H9 (cell line): Measurements from ENCODE around the gene SCYGR8. TPM values are rescaled to one million over a fixed set of nuclear protein-coding genes. Genes with fewer than 3 reads are reported as not detected.
A peak's percentile ranks its signal among the peaks of the same experiment; 100 is the strongest.

Experiments
- DNase-seq: peaks from one replicate; pipeline ENCODE4 v3.0.0-alpha.2; 2017
- H2AFZ ChIP-seq: one replicate; pipeline ENCODE4 v1.6.1; 2013; ENCODE audit warnings: mild to moderate bottlenecking, low read length, control low read depth, moderate library complexity
- H2AK5ac ChIP-seq: 2 replicates; pipeline ENCODE4 v1.6.1; 2013; ENCODE audit warnings: low read length, control low read depth, mixed read lengths; ENCODE audit not compliant: insufficient read length
- H2BK120ac ChIP-seq: one replicate; pipeline ENCODE4 v1.6.1; 2013; ENCODE audit warnings: low read depth, mild to moderate bottlenecking, low read length, control low read depth, inconsistent platforms; ENCODE audit not compliant: poor library complexity, severe bottlenecking
- H2BK12ac ChIP-seq: 2 replicates; pipeline ENCODE4 v1.6.1; 2013; ENCODE audit warnings: low read length, control low read depth, mixed read lengths, low read depth; ENCODE audit not compliant: insufficient read length
- H2BK15ac ChIP-seq: 2 replicates; pipeline ENCODE4 v1.6.1; 2013; ENCODE audit warnings: low read depth, low read length, control low read depth
- H2BK20ac ChIP-seq: one replicate; pipeline ENCODE4 v1.6.1; 2013; ENCODE audit warnings: low read depth, mild to moderate bottlenecking, low read length, control low read depth, inconsistent platforms; ENCODE audit not compliant: poor library complexity, severe bottlenecking
- H2BK5ac ChIP-seq: 2 replicates; pipeline ENCODE4 v1.6.1; 2013; ENCODE audit warnings: low read length, control low read depth, mixed read lengths; ENCODE audit not compliant: insufficient read length
- H3K14ac ChIP-seq: 2 replicates; pipeline ENCODE4 v1.6.1; 2013; ENCODE audit warnings: low read length, control low read depth; ENCODE audit not compliant: insufficient read depth
- H3K18ac ChIP-seq: 2 replicates; pipeline ENCODE4 v1.6.1; 2013; ENCODE audit warnings: low read depth, mild to moderate bottlenecking, mixed read lengths, low read length, control low read depth; ENCODE audit not compliant: insufficient read length
- H3K23ac ChIP-seq: 2 replicates; pipeline ENCODE4 v1.6.1; 2013; ENCODE audit warnings: low read length, control low read depth, mixed read lengths, low read depth; ENCODE audit not compliant: insufficient read length
- H3K23me2 ChIP-seq: 2 replicates; pipeline ENCODE4 v1.6.1; 2013; ENCODE audit warnings: low read depth, mild to moderate bottlenecking, mixed read lengths, low read length, control low read depth; ENCODE audit not compliant: insufficient read length, poor library complexity, severe bottlenecking
- H3K27ac ChIP-seq: 2 replicates; pipeline ENCODE4 v1.5.1; 2013; ENCODE audit warnings: low read length, control low read depth, mixed read lengths, low read depth; ENCODE audit not compliant: insufficient read length
- H3K27me3 ChIP-seq: 2 replicates; pipeline ENCODE4 v1.6.1; 2013; ENCODE audit warnings: low read length, control low read depth, inconsistent platforms; ENCODE audit not compliant: insufficient read depth
- H3K4ac ChIP-seq: 2 replicates; pipeline ENCODE4 v1.6.1; 2013; ENCODE audit warnings: low read depth, mild to moderate bottlenecking, control low read depth, inconsistent platforms, low read length, moderate library complexity
- H3K4me1 ChIP-seq: 2 replicates; pipeline ENCODE4 v1.6.1; 2013; ENCODE audit warnings: low read length, control low read depth, inconsistent platforms; ENCODE audit not compliant: insufficient read depth
- H3K4me2 ChIP-seq: 2 replicates; pipeline ENCODE4 v1.6.1; 2013; ENCODE audit warnings: low read length, control low read depth, mixed read lengths; ENCODE audit not compliant: insufficient read length, insufficient read depth
- H3K56ac ChIP-seq: 2 replicates; pipeline ENCODE4 v1.6.1; 2013; ENCODE audit warnings: low read depth, mild to moderate bottlenecking, mixed read lengths, low read length, control low read depth; ENCODE audit not compliant: insufficient read length
- H3K79me1 ChIP-seq: 2 replicates; pipeline ENCODE4 v1.6.1; 2013; ENCODE audit warnings: low read depth, mild to moderate bottlenecking, moderate library complexity, low read length, control low read depth, inconsistent platforms; ENCODE audit not compliant: insufficient read depth, poor library complexity, severe bottlenecking
- H3K79me2 ChIP-seq: 2 replicates; pipeline ENCODE4 v1.6.1; 2013; ENCODE audit warnings: low read length, control low read depth, inconsistent platforms; ENCODE audit not compliant: insufficient read depth
- H3K9ac ChIP-seq: 2 replicates; pipeline ENCODE4 v1.6.1; 2013; ENCODE audit warnings: low read length, control low read depth, mixed read lengths; ENCODE audit not compliant: insufficient read length; ENCODE audit errors: extremely low read depth
- H3K9me3 ChIP-seq: one replicate; pipeline ENCODE4 v1.6.1; 2013; ENCODE audit warnings: low read depth, low read length, inconsistent platforms; ENCODE audit not compliant: control insufficient read depth
- H3T11ph ChIP-seq: one replicate; pipeline ENCODE4 v1.6.1; 2013; ENCODE audit warnings: mild to moderate bottlenecking, low read length, control low read depth, inconsistent platforms
- H4K20me1 ChIP-seq: one replicate; pipeline ENCODE4 v1.6.1; 2013; ENCODE audit not compliant: control insufficient read depth, insufficient read length, insufficient read depth
- H4K5ac ChIP-seq: 2 replicates; pipeline ENCODE4 v1.6.1; 2013; ENCODE audit warnings: low read depth, mild to moderate bottlenecking, mixed read lengths, low read length, control low read depth; ENCODE audit not compliant: insufficient read length
- H4K8ac ChIP-seq: replicated peaks from 2 replicates; pipeline ENCODE4 v1.6.1; 2013; ENCODE audit warnings: low read length, control low read depth, mixed read lengths, low read depth; ENCODE audit not compliant: insufficient read length
- H4K91ac ChIP-seq: 2 replicates; pipeline ENCODE4 v1.6.1; 2013; ENCODE audit warnings: low read depth, mild to moderate bottlenecking, moderate library complexity, mixed read lengths, low read length, control low read depth; ENCODE audit not compliant: insufficient read length
- H3K27ac Mint-ChIP-seq, 3 experiments: 2 replicates in 2 of 3; 3 replicates in 1 of 3; pipeline ENCODE4 v1.8.0; 2020 to 2021; ENCODE audit warnings: mixed read lengths in 3 of 3, mild to moderate bottlenecking in 1 of 3, moderate library complexity in 1 of 3
- H3K27me3 Mint-ChIP-seq: 2 replicates; pipeline ENCODE4 v1.8.0; 2021; ENCODE audit warnings: low read depth, mild to moderate bottlenecking, moderate library complexity, mixed read lengths
- H3K36me3 Mint-ChIP-seq, 3 experiments: 2 replicates in 2 of 3; 3 replicates in 1 of 3; pipeline ENCODE4 v1.8.0; 2020 to 2021; ENCODE audit warnings: low read depth in 3 of 3, mixed read lengths in 3 of 3; ENCODE audit not compliant: insufficient read depth in 1 of 3
- H3K4me1 Mint-ChIP-seq, 2 experiments: 2 replicates each; pipeline ENCODE4 v1.8.0; 2020; ENCODE audit warnings: mixed read lengths in 2 of 2
- H3K4me3 Mint-ChIP-seq, 2 experiments: 2 replicates in 1 of 2; 3 replicates in 1 of 2; pipeline ENCODE4 v1.8.0; 2020 to 2021; ENCODE audit warnings: mild to moderate bottlenecking in 2 of 2, mixed read lengths in 2 of 2, moderate library complexity in 1 of 2
- H3K9me3 Mint-ChIP-seq, 2 experiments: 2 replicates in 1 of 2; 3 replicates in 1 of 2; pipeline ENCODE4 v1.8.0; 2020; ENCODE audit warnings: mild to moderate bottlenecking in 2 of 2, mixed read lengths in 2 of 2, moderate library complexity in 1 of 2
- WGBS: extraction: QIAGEN DNeasy Blood & Tissue Kit; methylation state at CpG from one replicate; pipeline ENCODE4 v1.1.7; 2013; ENCODE audit warnings: missing lambda C conversion rate, low lambda C conversion rate, mixed read lengths; ENCODE audit not compliant: insufficient read length; ENCODE audit errors: extremely low coverage; 5-methylcytosine and 5-hydroxymethylcytosine counted together
- total RNA-seq: library from RNA; stranded (reverse); gene quantifications from 2 replicates; pipeline ENCODE4 v1.2.1, GENCODE V29; 2021
- TF ChIP-seq, protein P1 (sequence below): fragments of 200-600 bp; sonication (generic); conservative IDR thresholded peaks from 3 replicates; pipeline ENCODE4 v1.8.0; 2021; ENCODE audit warnings: antibody characterized with exemption, mild to moderate bottlenecking

Gene SCYGR8
- total RNA-seq, 1 experiment from 2014 or later, result not detected

- H2BK120ac ChIP-seq, result no peak overlapping the region
- no peak overlapping the region for H3K9ac ChIP-seq
- peak overlapping the region; percentile 42 for H3K18ac ChIP-seq
- no peaks in the 10 kb centered on the region; the same call in 1 of the 2 replicates for H3K27me3 Mint-ChIP-seq
- H4K91ac ChIP-seq, result no peak overlapping the region
- no peaks in the 10 kb centered on the region for H3K9me3 ChIP-seq
- peaks cover 0 to 4% of the 10 kb centered on the region in 2 experiments; a peak in 1 of 5 replicates for H3K9me3 Mint-ChIP-seq
- H3K27me3 ChIP-seq, result no peaks in the 10 kb centered on the region
- no peak overlapping the region for H2AFZ ChIP-seq
- H2BK12ac ChIP-seq, result no peak overlapping the region
- H3K4me1 ChIP-seq, result peaks cover 7% of the 10 kb centered on the region; the same call in 1 of the 2 replicates
- H3K4ac ChIP-seq, result no peak overlapping the region
- H2AK5ac ChIP-seq, result no peak overlapping the region
- no peak overlapping the region for H3K14ac ChIP-seq
- H4K20me1 ChIP-seq, result no peaks in the 10 kb centered on the region
- H3K79me2 ChIP-seq, result no peaks in the 10 kb centered on the region
- peaks cover 0 to 4% (median 0%) of the 10 kb centered on the region in 3 experiments; a peak in 2 of 7 replicates for H3K36me3 Mint-ChIP-seq
- H2BK5ac ChIP-seq, result no peak overlapping the region
- no peak overlapping the region for H3K56ac ChIP-seq
- H3T11ph ChIP-seq, result no peak overlapping the region
- H3K79me1 ChIP-seq, result no peaks in the 10 kb centered on the region
- DNase-seq, result peak; percentile 42
- no peak overlapping the region for H3K23ac ChIP-seq
- H4K8ac ChIP-seq, result no peak overlapping the region
- H3K4me2 ChIP-seq, result no peak overlapping the region
- H2BK15ac ChIP-seq, result no peak overlapping the region
- H2BK20ac ChIP-seq, result no peak overlapping the region
- no CpG with 5 or more reads among the region's 13 CpGs for WGBS
- H3K27ac ChIP-seq, result no peak overlapping the region
- peaks cover 24 to 27% of the 10 kb centered on the region in 2 experiments for H3K4me1 Mint-ChIP-seq
- peak overlapping the region in 2 of 3 experiments; percentile 1 to 91; a peak in 4 of 7 replicates for H3K27ac Mint-ChIP-seq
- no peak overlapping the region for H3K4me3 Mint-ChIP-seq
- TF ChIP-seq, protein P1, sequence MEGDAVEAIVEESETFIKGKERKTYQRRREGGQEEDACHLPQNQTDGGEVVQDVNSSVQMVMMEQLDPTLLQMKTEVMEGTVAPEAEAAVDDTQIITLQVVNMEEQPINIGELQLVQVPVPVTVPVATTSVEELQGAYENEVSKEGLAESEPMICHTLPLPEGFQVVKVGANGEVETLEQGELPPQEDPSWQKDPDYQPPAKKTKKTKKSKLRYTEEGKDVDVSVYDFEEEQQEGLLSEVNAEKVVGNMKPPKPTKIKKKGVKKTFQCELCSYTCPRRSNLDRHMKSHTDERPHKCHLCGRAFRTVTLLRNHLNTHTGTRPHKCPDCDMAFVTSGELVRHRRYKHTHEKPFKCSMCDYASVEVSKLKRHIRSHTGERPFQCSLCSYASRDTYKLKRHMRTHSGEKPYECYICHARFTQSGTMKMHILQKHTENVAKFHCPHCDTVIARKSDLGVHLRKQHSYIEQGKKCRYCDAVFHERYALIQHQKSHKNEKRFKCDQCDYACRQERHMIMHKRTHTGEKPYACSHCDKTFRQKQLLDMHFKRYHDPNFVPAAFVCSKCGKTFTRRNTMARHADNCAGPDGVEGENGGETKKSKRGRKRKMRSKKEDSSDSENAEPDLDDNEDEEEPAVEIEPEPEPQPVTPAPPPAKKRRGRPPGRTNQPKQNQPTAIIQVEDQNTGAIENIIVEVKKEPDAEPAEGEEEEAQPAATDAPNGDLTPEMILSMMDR, result no peak
- no peak overlapping the region for H4K5ac ChIP-seq
- no peaks in the 10 kb centered on the region for H3K23me2 ChIP-seq
Measured at GRCh38 chr2:227759411-227760118, 13.9 kb downstream of the SCYGR8 start.
